Thyroid gland (tissue), 4 donors: ENCODE results near the gene KCNMA1.

ENCODE experiments used
- CTCF ChIP-seq, 6 experiments: fragments of 200-600 bp in 3 of 6; fragments of 450-650 bp in 3 of 6; sonication (generic) in 3 of 6; IDR thresholded peaks; one replicate each; pipeline ENCODE4 v1.5.1; 2016 to 2019; ENCODE audit warnings: antibody characterized with exemption in 6 of 6, mild to moderate bottlenecking in 2 of 6, inconsistent platforms in 1 of 6, moderate library complexity in 1 of 6
- POLR2A ChIP-seq, 2 donors: fragments of 450-650 bp; IDR thresholded peaks; one replicate each; pipeline ENCODE4 v1.6.1; 2017; ENCODE audit warnings: antibody characterized with exemption in 2 of 2, mild to moderate bottlenecking in 2 of 2, moderate library complexity in 1 of 2

GRCh38 chr10:77185696-77186095 lies 451.9 kb downstream of the KCNMA1 start:
- TF ChIP-seq CTCF (IDR thresholded peaks at IDR 0.05): peak in 1 of 6 experiments; percentile 13
- no peak for TF ChIP-seq POLR2A (IDR thresholded peaks at IDR 0.05)
